HepG2 (cell line): ENCODE results near the gene TBC1D24. TPM values are rescaled to one million over a fixed set of nuclear protein-coding genes. Genes with fewer than 3 reads are reported as not detected.

Experiments
- ATAC-seq: fragments of 200-7000 bp; cut with Tn5 transposase; 3 replicates; pipeline ENCODE4 v1.9.1; 2020; ENCODE audit warnings: mild to moderate bottlenecking, moderate library complexity
- BruUV-seq: library from RNA; stranded (reverse); fragments of 400-500 nt; replicated peaks from 2 replicates; lab custom pipeline; 2021; lab: Mats Ljungman, UMichigan
- CTCF ChIA-PET: fragments of 300-600 bp; formaldehyde crosslinking; extraction: SDS; loops from one replicate; lab custom pipeline; 2021; ENCODE audit warnings: low total read pairs, inconsistent platforms, low intra/inter-chr PET ratio; lab: Yijun Ruan, JAX
- POLR2A ChIA-PET: fragments of 350-600 bp; sonication (Branson Sonifier 250); formaldehyde crosslinking; loops from one replicate; lab custom pipeline; 2020; ENCODE audit warnings: antibody characterized with exemption, inconsistent platforms; lab: Yijun Ruan, JAX
- DNase-seq: peaks from one replicate; pipeline ENCODE4 v3.0.0-alpha.2; 2015; ENCODE audit warnings: low spot score
- FAIRE-seq: peaks from 3 replicates; lab custom pipeline; 2011; peaks lifted over from hg19 to GRCh38; lab: Jason Lieb, UNC
- H2AFZ ChIP-seq: one replicate; pipeline ENCODE4 v1.6.1; 2011; ENCODE audit warnings: low read length, inconsistent platforms
- H3K27ac ChIP-seq: fragments of 300-600 bp; 3 replicates; pipeline ENCODE4 v1.8.0; 2011; ENCODE audit warnings: mixed run types, mild to moderate bottlenecking, mixed read lengths, low read length, inconsistent platforms; ENCODE audit not compliant: insufficient read depth; ENCODE audit errors: extremely low read length
- H3K27me3 ChIP-seq, 2 experiments: fragments of 200-600 bp in 1 of 2; 2 replicates in 1 of 2; 3 replicates in 1 of 2; pipeline versions ENCODE4 v1.6.0 to v1.8.0; 2011; ENCODE audit warnings: low read length in 2 of 2, mild to moderate bottlenecking in 2 of 2, moderate library complexity in 2 of 2, inconsistent platforms in 1 of 2; ENCODE audit not compliant: insufficient read depth in 2 of 2, control insufficient read depth in 1 of 2
- H3K36me3 ChIP-seq, 2 experiments: fragments of 200-600 bp in 1 of 2; replicated peaks in 1 of 2; 2 replicates in 1 of 2; 3 replicates in 1 of 2; pipeline versions ENCODE4 v1.5.1 to v1.8.0; 2011; ENCODE audit warnings: low read length in 2 of 2, inconsistent platforms in 1 of 2; ENCODE audit not compliant: insufficient read depth in 2 of 2, control insufficient read depth in 1 of 2
- H3K4me1 ChIP-seq: 2 replicates; pipeline ENCODE4 v1.5.1; 2012; ENCODE audit warnings: low read length, inconsistent platforms; ENCODE audit not compliant: insufficient read depth
- H3K4me2 ChIP-seq: 2 replicates; pipeline ENCODE4 v1.6.0; 2011; ENCODE audit warnings: low read depth, low read length, inconsistent platforms
- H3K4me3 ChIP-seq, 3 experiments: fragments of 200-600 bp in 1 of 3; sonication (generic), shearing (Covaris generic) in 1 of 3; replicated peaks in 1 of 3; 2 replicates each; pipeline ENCODE4 v1.5.1; 2011 to 2016; ENCODE audit warnings: low read length in 3 of 3, inconsistent platforms in 2 of 3, low read depth in 2 of 3, mild to moderate bottlenecking in 2 of 3, control low read depth in 1 of 3, mixed read lengths in 1 of 3; ENCODE audit not compliant: insufficient read depth in 1 of 3
- H3K79me2 ChIP-seq: one replicate; pipeline ENCODE4 v1.6.1; 2011; ENCODE audit warnings: low read length, inconsistent platforms; ENCODE audit not compliant: insufficient read depth
- H3K9ac ChIP-seq: 2 replicates; pipeline ENCODE4 v1.6.0; 2011; ENCODE audit warnings: mild to moderate bottlenecking, low read depth, low read length, inconsistent platforms; ENCODE audit not compliant: insufficient read depth
- H3K9me3 ChIP-seq: 2 replicates; pipeline ENCODE4 v1.5.1; 2012; ENCODE audit warnings: mild to moderate bottlenecking, low read length
- H4K20me1 ChIP-seq: 2 replicates; pipeline ENCODE4 v1.6.0; 2011; ENCODE audit warnings: inconsistent platforms, mild to moderate bottlenecking, low read length, moderate library complexity; ENCODE audit not compliant: insufficient read depth
- MEIS1 ChIP-seq: sonication (generic); formaldehyde crosslinking; IDR thresholded peaks from 2 replicates; pipeline ENCODE4 v1.9.0; 2021; ENCODE audit warnings: mild to moderate bottlenecking, missing genetic modification reagents, moderate library complexity, borderline replicate concordance
- MLLT10 ChIP-seq: sonication (generic); formaldehyde crosslinking; IDR thresholded peaks from 2 replicates; pipeline ENCODE4 v1.4.0; 2020; ENCODE audit warnings: missing genetic modification reagents
- RBFOX2 ChIP-seq: fragments of 200-400 bp; formaldehyde crosslinking; IDR thresholded peaks from 2 replicates; pipeline ENCODE4 v1.6.1; 2017; ENCODE audit warnings: low read depth, mild to moderate bottlenecking, low read length
- RFX3 ChIP-seq: IDR thresholded peaks from 2 replicates; pipeline ENCODE4 v1.6.1; 2016; ENCODE audit warnings: missing biosample characterization, missing genetic modification reagents
- ZNF7 ChIP-seq: IDR thresholded peaks from 2 replicates; pipeline ENCODE4 v1.6.1; 2016; ENCODE audit warnings: missing biosample characterization, missing genetic modification reagents
- WGBS: methylation state at CpG from one replicate; pipeline ENCODE4 v1.1.6; 2017; ENCODE audit warnings: low lambda C conversion rate; 5-methylcytosine and 5-hydroxymethylcytosine counted together
- in situ Hi-C: cut with HindIII; loops from 2 replicates; pipeline ENCODE4 v1.10.0; 2017; ENCODE audit warnings: low pct_unique_long_range_greater_than_20kb; ENCODE audit not compliant: extremely low pct_ligation_motif_present
- intact Hi-C: fragments of 100-400 bp; cut with micrococcal nuclease; formaldehyde crosslinking; loops from one replicate; pipeline ENCODE4 v1.10.0; 2022; ENCODE audit not compliant: unreplicated experiment
- polyA plus RNA-seq, 8 experiments: library from polyadenylated mRNA; depleted of rRNA in 3 of 8; stranded (reverse) in 7 of 8; unstranded in 1 of 8; fragments of >200 nt; fragmentation: Illumina TruSeq in 4 of 8; extraction: Trizol in 4 of 8; gene quantifications; 2 replicates each; pipeline versions ENCODE4 v1.2.1 to v1.2.3, GENCODE V29; 2011 to 2016; ENCODE audit warnings: low read depth in 4 of 8, missing spikeins in 1 of 8, mixed read lengths in 1 of 8; ENCODE audit not compliant: insufficient read depth in 1 of 8
- total RNA-seq, 5 experiments: library from RNA; depleted of rRNA; stranded (reverse); fragments of >200 nt; fragmentation: Illumina TruSeq; extraction: Trizol; gene quantifications; 2 replicates each; pipeline ENCODE4 v1.2.3, GENCODE V29; 2016; ENCODE audit warnings: low read depth in 1 of 5
- TF ChIP-seq, protein P1 (sequence below): sonication (generic); formaldehyde crosslinking; IDR thresholded peaks from 2 replicates; pipeline ENCODE4 v1.4.0; 2020; ENCODE audit warnings: missing genetic modification reagents
- TF ChIP-seq, protein P2 (sequence below): sonication (generic); formaldehyde crosslinking; conservative IDR thresholded peaks from 2 replicates; pipeline ENCODE4 v1.4.0; 2020; ENCODE audit warnings: mild to moderate bottlenecking, missing genetic modification reagents, moderate library complexity

The TBC1D24 gene
- total and polyA plus RNA-seq, 2 of the 13 experiments (the other 11 are each of a cell fraction or from before 2014, with no cell fraction given), result 7.7 to 13.7 TPM

DNA sequence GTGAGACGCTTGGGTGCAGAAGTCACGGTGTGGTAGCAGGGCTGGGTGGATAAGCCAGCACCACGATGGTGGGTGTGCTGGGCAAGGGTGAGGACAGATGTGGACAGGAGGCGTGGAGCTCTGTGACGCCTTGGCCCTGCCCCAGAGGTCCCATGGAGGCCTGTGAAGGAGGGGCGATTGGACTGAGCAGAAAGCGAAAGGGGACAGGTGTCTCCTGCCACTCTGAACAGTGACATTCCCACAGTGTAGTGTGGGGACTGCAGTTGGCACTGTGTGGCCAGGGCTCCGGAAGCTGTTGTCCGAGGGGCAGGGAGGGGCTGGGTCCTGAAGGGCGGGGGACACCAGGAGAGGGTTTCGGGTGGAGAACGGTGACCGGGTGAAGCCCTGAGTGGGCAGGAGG, 7.3 kb downstream of the TBC1D24 start (continued):
- no peak for TF ChIP-seq RFX3 (CRISPR knock-in tag)
- no peak for TF ChIP-seq MEIS1 (CRISPR knock-in tag)
- TF ChIP-seq MLLT10, result no peak

DNA sequence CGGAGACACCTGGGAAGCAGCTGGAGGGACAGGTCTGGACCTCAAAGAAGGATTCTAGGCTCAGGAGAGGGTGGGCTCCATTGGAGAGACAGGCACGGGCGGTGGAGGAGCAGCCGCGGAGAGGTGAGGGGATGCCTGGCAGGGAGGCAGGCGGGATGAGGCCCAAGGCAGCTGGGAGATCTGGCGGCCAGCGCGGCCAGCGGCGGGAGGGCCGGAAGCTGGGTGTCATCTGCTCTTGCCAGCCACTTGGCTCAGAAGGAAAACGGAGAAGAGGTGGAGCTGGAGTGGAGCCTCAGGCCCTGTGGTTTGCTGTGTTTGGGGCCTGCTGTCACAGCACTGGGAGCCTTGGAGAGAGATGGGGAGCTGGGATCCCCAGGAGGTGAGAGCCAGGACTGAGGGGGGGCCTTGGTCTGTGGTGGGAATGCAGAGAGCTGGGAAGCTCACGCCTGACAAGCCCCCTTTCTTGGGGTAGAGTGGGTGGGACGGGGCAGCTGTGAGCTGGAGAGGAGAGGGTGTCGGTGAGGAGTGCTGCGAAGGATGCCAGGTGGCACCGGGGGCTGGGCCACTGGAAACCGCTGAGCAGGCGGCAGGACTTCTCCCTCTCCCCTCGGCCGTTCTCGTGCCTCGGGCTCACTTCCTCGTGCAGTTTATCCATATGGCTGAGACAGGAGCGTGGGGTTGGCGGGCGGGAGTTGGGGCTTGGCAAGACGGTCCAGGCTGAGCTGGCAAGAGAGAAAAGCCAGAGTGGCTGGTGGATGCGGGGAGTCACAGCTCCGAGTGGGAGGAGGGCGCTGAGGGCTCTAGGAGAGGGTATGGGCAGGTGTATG, 8.0 kb downstream of the TBC1D24 start:
- 91% methylated on average over 32 of the region's 32 CpGs for WGBS
- BruUV-seq, result no TSS peak
- no peak overlapping the region for H3K27ac ChIP-seq
- no peak overlapping the region for H3K9ac ChIP-seq
- CTCF ChIA-PET, result no interaction called here
- no peaks in the 10 kb centered on the region for H3K9me3 ChIP-seq
- ATAC-seq, result no peak
- H2AFZ ChIP-seq, result no peak overlapping the region
- no peaks in the 10 kb centered on the region for H3K27me3 ChIP-seq
- H3K4me2 ChIP-seq, result no peak overlapping the region; the same call in 1 of the 2 replicates
- H3K4me3 ChIP-seq, result no peak overlapping the region
- TF ChIP-seq, protein P1, sequence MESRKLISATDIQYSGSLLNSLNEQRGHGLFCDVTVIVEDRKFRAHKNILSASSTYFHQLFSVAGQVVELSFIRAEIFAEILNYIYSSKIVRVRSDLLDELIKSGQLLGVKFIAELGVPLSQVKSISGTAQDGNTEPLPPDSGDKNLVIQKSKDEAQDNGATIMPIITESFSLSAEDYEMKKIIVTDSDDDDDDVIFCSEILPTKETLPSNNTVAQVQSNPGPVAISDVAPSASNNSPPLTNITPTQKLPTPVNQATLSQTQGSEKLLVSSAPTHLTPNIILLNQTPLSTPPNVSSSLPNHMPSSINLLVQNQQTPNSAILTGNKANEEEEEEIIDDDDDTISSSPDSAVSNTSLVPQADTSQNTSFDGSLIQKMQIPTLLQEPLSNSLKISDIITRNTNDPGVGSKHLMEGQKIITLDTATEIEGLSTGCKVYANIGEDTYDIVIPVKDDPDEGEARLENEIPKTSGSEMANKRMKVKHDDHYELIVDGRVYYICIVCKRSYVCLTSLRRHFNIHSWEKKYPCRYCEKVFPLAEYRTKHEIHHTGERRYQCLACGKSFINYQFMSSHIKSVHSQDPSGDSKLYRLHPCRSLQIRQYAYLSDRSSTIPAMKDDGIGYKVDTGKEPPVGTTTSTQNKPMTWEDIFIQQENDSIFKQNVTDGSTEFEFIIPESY, result peak; percentile 82
- TF ChIP-seq, protein P2, sequence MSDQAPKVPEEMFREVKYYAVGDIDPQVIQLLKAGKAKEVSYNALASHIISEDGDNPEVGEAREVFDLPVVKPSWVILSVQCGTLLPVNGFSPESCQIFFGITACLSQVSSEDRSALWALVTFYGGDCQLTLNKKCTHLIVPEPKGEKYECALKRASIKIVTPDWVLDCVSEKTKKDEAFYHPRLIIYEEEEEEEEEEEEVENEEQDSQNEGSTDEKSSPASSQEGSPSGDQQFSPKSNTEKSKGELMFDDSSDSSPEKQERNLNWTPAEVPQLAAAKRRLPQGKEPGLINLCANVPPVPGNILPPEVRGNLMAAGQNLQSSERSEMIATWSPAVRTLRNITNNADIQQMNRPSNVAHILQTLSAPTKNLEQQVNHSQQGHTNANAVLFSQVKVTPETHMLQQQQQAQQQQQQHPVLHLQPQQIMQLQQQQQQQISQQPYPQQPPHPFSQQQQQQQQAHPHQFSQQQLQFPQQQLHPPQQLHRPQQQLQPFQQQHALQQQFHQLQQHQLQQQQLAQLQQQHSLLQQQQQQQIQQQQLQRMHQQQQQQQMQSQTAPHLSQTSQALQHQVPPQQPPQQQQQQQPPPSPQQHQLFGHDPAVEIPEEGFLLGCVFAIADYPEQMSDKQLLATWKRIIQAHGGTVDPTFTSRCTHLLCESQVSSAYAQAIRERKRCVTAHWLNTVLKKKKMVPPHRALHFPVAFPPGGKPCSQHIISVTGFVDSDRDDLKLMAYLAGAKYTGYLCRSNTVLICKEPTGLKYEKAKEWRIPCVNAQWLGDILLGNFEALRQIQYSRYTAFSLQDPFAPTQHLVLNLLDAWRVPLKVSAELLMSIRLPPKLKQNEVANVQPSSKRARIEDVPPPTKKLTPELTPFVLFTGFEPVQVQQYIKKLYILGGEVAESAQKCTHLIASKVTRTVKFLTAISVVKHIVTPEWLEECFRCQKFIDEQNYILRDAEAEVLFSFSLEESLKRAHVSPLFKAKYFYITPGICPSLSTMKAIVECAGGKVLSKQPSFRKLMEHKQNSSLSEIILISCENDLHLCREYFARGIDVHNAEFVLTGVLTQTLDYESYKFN (CRISPR knock-in tag), result no peak
- 0 out of 2 replicates have a peak, but pooled peaks have one; percentile 21 for TF ChIP-seq RBFOX2
- no peak for TF ChIP-seq ZNF7 (CRISPR knock-in tag)
- FAIRE-seq, result no peak
- intact Hi-C loops, result no loop called here
- peaks cover 56% of the 10 kb centered on the region for H3K79me2 ChIP-seq
- POLR2A ChIA-PET, result no interaction called here
- in situ Hi-C loops, result no loop called here
- H3K4me1 ChIP-seq, result peaks cover 63% of the 10 kb centered on the region
- no peak for DNase-seq
- peaks cover 31% of the 10 kb centered on the region for H4K20me1 ChIP-seq
- peaks cover 2 to 5% of the 10 kb centered on the region in 2 experiments; a peak in 2 of 5 replicates for H3K36me3 ChIP-seq
